GM12878 (cell line): ENCODE measurements around the gene SNAPC3. TPM values are rescaled to one million over a fixed set of nuclear protein-coding genes. Genes with fewer than 3 reads are reported as not detected.

Source experiments
- BRCA1 ChIP-seq: IDR thresholded peaks from 2 replicates; pipeline ENCODE4 v1.6.1; 2011; ENCODE audit warnings: low read depth, low read length, improper control_type of control experiment
- CHD2 ChIP-seq: IDR thresholded peaks from 2 replicates; pipeline ENCODE4 v1.6.1; 2011; ENCODE audit warnings: low read depth, low read length, improper control_type of control experiment, borderline replicate concordance
- CREB1 ChIP-seq: IDR thresholded peaks from 2 replicates; pipeline ENCODE4 v1.6.1; 2012; ENCODE audit warnings: low read depth, mild to moderate bottlenecking, inconsistent platforms
- ETV6 ChIP-seq, 2 experiments: fragments of 450-650 bp in 1 of 2; IDR thresholded peaks in 1 of 2; conservative IDR thresholded peaks in 1 of 2; 2 replicates each; pipeline ENCODE4 v1.6.1; 2014; ENCODE audit warnings: antibody characterized with exemption in 1 of 2, borderline replicate concordance in 1 of 2, low read depth in 1 of 2, mild to moderate bottlenecking in 1 of 2, moderate library complexity in 1 of 2
- EZH2 ChIP-seq: IDR thresholded peaks from 2 replicates; pipeline ENCODE4 v1.6.1; 2012; ENCODE audit warnings: low read depth, mild to moderate bottlenecking, control low read depth, inconsistent platforms, low read length, borderline replicate concordance; ENCODE audit not compliant: control insufficient read depth
- GATAD2B ChIP-seq: fragments of 450-650 bp; conservative IDR thresholded peaks from 2 replicates; pipeline ENCODE4 v1.6.1; 2017; ENCODE audit warnings: low read depth, mild to moderate bottlenecking, moderate library complexity
- IKZF2 ChIP-seq, 2 experiments: fragments of 450-650 bp; IDR thresholded peaks; 2 replicates each; pipeline ENCODE4 v1.6.1; 2017; ENCODE audit warnings: mild to moderate bottlenecking in 2 of 2, moderate library complexity in 2 of 2
- IRF4 ChIP-seq: IDR thresholded peaks from 2 replicates; pipeline ENCODE4 v1.6.1; 2011; ENCODE audit warnings: low read depth, low read length
- JUNB ChIP-seq: IDR thresholded peaks from 2 replicates; pipeline ENCODE4 v1.6.1; 2016; ENCODE audit warnings: antibody characterized with exemption, mild to moderate bottlenecking
- KAT2A ChIP-seq: conservative IDR thresholded peaks from 2 replicates; pipeline ENCODE4 v1.6.1; 2011; ENCODE audit warnings: low read depth, low read length; ENCODE audit not compliant: control insufficient read depth
- NR2C1 ChIP-seq: fragments of 450-650 bp; IDR thresholded peaks from 2 replicates; pipeline ENCODE4 v1.6.1; 2017; ENCODE audit warnings: antibody characterized with exemption, mild to moderate bottlenecking, moderate library complexity
- RAD51 ChIP-seq: fragments of 450-650 bp; IDR thresholded peaks from 2 replicates; pipeline ENCODE4 v1.6.1; 2016; ENCODE audit warnings: moderate library complexity, mild to moderate bottlenecking, inconsistent platforms
- REST ChIP-seq: IDR thresholded peaks from 2 replicates; pipeline ENCODE4 v1.6.1; 2012; ENCODE audit warnings: mild to moderate bottlenecking, low read depth, low read length
- SIN3A ChIP-seq: IDR thresholded peaks from 2 replicates; pipeline ENCODE4 v1.6.1; 2012; ENCODE audit warnings: low read depth, low read length, improper control_type of control experiment
- SPI1 ChIP-seq: IDR thresholded peaks from 2 replicates; pipeline ENCODE4 v1.6.1; 2011; ENCODE audit warnings: low read depth, mild to moderate bottlenecking, low read length, moderate library complexity, borderline replicate concordance; ENCODE audit not compliant: insufficient read depth
- WRNIP1 ChIP-seq: IDR thresholded peaks from 2 replicates; pipeline ENCODE4 v1.6.1; 2011; ENCODE audit warnings: low read depth, low read length, improper control_type of control experiment, borderline replicate concordance
- YBX1 ChIP-seq: fragments of 450-650 bp; IDR thresholded peaks from 2 replicates; pipeline ENCODE4 v1.6.1; 2016; ENCODE audit warnings: antibody characterized with exemption
- ZNF217 ChIP-seq: fragments of 450-650 bp; IDR thresholded peaks from 2 replicates; pipeline ENCODE4 v1.6.1; 2017; ENCODE audit warnings: antibody characterized with exemption, mild to moderate bottlenecking
- ZNF274 ChIP-seq: IDR thresholded peaks from one replicate; pipeline ENCODE4 v1.8.0; 2011; ENCODE audit not compliant: insufficient read length, insufficient read depth
- polyA plus RNA-seq, 11 experiments: library from polyadenylated mRNA; depleted of rRNA in 4 of 11; unstranded in 6 of 11; stranded (reverse) in 5 of 11; fragments of >200 nt; fragmentation: Nextera tagmentation in 4 of 11; fragmentation: Illumina TruSeq in 1 of 11; extraction: Ambion mirVana in 4 of 11; extraction: Trizol in 1 of 11; gene quantifications; 1 replicate in 1 of 11; 2 replicates in 10 of 11; pipeline versions ENCODE4 v1.2.1 to v1.2.3, GENCODE V29; 2011 to 2016; ENCODE audit warnings: inconsistent platforms in 2 of 11, missing spikeins in 2 of 11, low read depth in 1 of 11
- total RNA-seq, 4 experiments: library from RNA; depleted of rRNA in 3 of 4; stranded (reverse); fragments of >200 nt in 3 of 4; fragmentation: Illumina TruSeq in 1 of 4; extraction: Trizol in 1 of 4; gene quantifications; 2 replicates each; pipeline versions ENCODE4 v1.2.1 to v1.2.3, GENCODE V29; 2013 to 2021
- TF ChIP-seq, protein P1 (sequence below): IDR thresholded peaks from 2 replicates; pipeline ENCODE4 v1.6.1; 2011; ENCODE audit warnings: low read depth, low read length, improper control_type of control experiment, borderline replicate concordance
- TF ChIP-seq, protein P2 (sequence below): fragments of 450-650 bp; IDR thresholded peaks from 2 replicates; pipeline ENCODE4 v1.6.1; 2016; ENCODE audit warnings: mild to moderate bottlenecking
- TF ChIP-seq, protein P3 (sequence below): fragments of 450-650 bp; IDR thresholded peaks from 2 replicates; pipeline ENCODE4 v1.6.1; 2017; ENCODE audit warnings: borderline replicate concordance

Gene SNAPC3
- total and polyA plus RNA-seq, 10 of the 15 experiments (the other 5 are each of a cell fraction or from before 2014, with no cell fraction given): 5.7 to 47.4 (median 24.6) TPM

DNA sequence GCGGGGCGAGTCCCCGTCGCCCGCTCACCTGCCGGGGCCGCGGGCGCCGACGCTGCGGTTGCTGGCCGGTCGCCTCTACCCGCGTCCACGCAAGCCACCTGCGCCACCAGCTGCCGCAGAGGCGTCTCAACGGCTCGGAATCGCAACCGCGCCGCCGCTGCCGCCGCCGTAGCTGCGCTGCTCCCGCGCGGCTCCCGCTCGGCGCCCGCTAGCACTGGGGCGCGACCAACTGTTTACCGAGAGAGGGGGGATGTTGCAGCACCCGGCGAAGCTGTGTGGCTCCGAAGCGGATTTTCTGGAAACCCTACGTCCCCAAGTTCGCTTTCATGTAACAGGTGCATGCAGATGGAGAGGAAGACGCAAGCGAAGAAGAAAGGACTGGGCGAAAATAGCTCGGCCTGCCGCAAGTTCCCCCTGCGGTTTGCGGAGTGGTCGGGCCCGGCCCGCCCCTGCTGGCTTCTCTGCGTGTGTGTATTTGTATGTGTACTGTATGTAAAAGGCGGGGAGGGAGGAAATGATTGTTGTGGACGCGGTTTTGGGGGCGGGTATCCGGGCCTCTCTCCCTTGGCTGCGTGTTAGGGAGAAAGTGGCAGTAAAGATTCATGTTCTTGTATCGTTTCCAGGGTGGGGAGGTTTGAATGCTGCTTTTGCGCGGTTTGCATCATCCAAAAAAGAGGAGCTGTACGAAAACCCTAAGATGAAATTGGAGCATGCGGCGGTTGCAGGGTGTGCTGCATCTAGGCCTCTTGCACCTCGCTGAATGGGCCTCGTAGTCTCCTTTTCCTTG, 88.3 kb downstream of the SNAPC3 start, which contains the start of gene PSIP1 (continued):
- TF ChIP-seq, protein P1, sequence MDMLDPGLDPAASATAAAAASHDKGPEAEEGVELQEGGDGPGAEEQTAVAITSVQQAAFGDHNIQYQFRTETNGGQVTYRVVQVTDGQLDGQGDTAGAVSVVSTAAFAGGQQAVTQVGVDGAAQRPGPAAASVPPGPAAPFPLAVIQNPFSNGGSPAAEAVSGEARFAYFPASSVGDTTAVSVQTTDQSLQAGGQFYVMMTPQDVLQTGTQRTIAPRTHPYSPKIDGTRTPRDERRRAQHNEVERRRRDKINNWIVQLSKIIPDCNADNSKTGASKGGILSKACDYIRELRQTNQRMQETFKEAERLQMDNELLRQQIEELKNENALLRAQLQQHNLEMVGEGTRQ: no peak
- TF ChIP-seq, protein P2, sequence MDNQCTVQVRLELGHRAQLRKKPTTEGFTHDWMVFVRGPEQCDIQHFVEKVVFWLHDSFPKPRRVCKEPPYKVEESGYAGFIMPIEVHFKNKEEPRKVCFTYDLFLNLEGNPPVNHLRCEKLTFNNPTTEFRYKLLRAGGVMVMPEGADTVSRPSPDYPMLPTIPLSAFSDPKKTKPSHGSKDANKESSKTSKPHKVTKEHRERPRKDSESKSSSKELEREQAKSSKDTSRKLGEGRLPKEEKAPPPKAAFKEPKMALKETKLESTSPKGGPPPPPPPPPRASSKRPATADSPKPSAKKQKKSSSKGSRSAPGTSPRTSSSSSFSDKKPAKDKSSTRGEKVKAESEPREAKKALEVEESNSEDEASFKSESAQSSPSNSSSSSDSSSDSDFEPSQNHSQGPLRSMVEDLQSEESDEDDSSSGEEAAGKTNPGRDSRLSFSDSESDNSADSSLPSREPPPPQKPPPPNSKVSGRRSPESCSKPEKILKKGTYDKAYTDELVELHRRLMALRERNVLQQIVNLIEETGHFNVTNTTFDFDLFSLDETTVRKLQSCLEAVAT: peak; percentile 100
- TF ChIP-seq NR2C1: no peak
- no peak for TF ChIP-seq KAT2A
- peak; percentile 59; the same call in 1 of the 2 replicates for TF ChIP-seq SPI1
- no peak for TF ChIP-seq REST
- TF ChIP-seq JUNB: no peak; the same call in 1 of the 2 replicates
- no peak for TF ChIP-seq ZNF274
- TF ChIP-seq SIN3A: 0 out of 2 replicates have a peak, but pooled peaks have one; percentile 24
- TF ChIP-seq GATAD2B: peak; percentile 96
- TF ChIP-seq BRCA1: no peak
- TF ChIP-seq CREB1: peak; percentile 58
- TF ChIP-seq IRF4: peak; percentile 47; the same call in 1 of the 2 replicates
- TF ChIP-seq IKZF2 (IDR thresholded peaks at IDR 0.05): peak; percentile 70 to 73
- TF ChIP-seq RAD51: no peak
- TF ChIP-seq EZH2: no peak
- TF ChIP-seq ETV6 (conservative IDR thresholded peaks at IDR 0.05 in 1 of 2, IDR thresholded peaks at IDR 0.05 in 1 of 2; ENCODE audit: borderline replicate concordance in 1 of 2, low read depth in 1 of 2): no peak; a peak in 1 of 4 replicates
- peak; percentile 87; the same call in 1 of the 2 replicates for TF ChIP-seq ZNF217
- TF ChIP-seq CHD2: peak; percentile 11
- TF ChIP-seq, protein P3, sequence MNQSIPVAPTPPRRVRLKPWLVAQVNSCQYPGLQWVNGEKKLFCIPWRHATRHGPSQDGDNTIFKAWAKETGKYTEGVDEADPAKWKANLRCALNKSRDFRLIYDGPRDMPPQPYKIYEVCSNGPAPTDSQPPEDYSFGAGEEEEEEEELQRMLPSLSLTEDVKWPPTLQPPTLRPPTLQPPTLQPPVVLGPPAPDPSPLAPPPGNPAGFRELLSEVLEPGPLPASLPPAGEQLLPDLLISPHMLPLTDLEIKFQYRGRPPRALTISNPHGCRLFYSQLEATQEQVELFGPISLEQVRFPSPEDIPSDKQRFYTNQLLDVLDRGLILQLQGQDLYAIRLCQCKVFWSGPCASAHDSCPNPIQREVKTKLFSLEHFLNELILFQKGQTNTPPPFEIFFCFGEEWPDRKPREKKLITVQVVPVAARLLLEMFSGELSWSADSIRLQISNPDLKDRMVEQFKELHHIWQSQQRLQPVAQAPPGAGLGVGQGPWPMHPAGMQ: peak; percentile 0; the same call in 1 of the 2 replicates
- TF ChIP-seq WRNIP1: 0 out of 2 replicates have a peak, but pooled peaks have one; percentile 3
- TF ChIP-seq YBX1: no peak
